HEK293 (cell line): ENCODE results near the gene CDC42EP1.

Source experiments
- CTCF ChIP-seq: fragments of 450-650 bp; formaldehyde crosslinking; IDR thresholded peaks from 2 replicates; pipeline ENCODE4 v1.5.1; 2016; ENCODE audit warnings: missing biosample characterization, missing genetic modification characterization
- FEZF1 ChIP-seq: fragments of 450-650 bp; formaldehyde crosslinking; IDR thresholded peaks from 2 replicates; pipeline ENCODE4 v1.5.1; 2016; ENCODE audit warnings: missing biosample characterization, missing genetic modification characterization
- GLI4 ChIP-seq: fragments of 450-650 bp; formaldehyde crosslinking; IDR thresholded peaks from 2 replicates; pipeline ENCODE4 v1.5.1; 2016; ENCODE audit warnings: missing biosample characterization, missing genetic modification characterization
- RBAK ChIP-seq: fragments of 450-650 bp; formaldehyde crosslinking; IDR thresholded peaks from 2 replicates; pipeline ENCODE4 v1.5.1; 2016; ENCODE audit warnings: missing biosample characterization, missing genetic modification characterization
- REST ChIP-seq: fragments of 450-650 bp; formaldehyde crosslinking; IDR thresholded peaks from 2 replicates; pipeline ENCODE4 v1.5.1; 2016; ENCODE audit warnings: missing biosample characterization, missing genetic modification characterization
- ZNF16 ChIP-seq: fragments of 450-650 bp; formaldehyde crosslinking; IDR thresholded peaks from 2 replicates; pipeline ENCODE4 v1.5.1; 2016; ENCODE audit warnings: low read depth, missing biosample characterization, missing genetic modification characterization
- ZNF18 ChIP-seq: fragments of 450-650 bp; formaldehyde crosslinking; IDR thresholded peaks from 2 replicates; pipeline ENCODE4 v1.5.1; 2016; ENCODE audit warnings: missing biosample characterization, missing genetic modification characterization
- ZNF426 ChIP-seq: fragments of 450-650 bp; formaldehyde crosslinking; IDR thresholded peaks from 2 replicates; pipeline ENCODE4 v1.5.1; 2017; ENCODE audit warnings: missing biosample characterization, missing genetic modification characterization, mild to moderate bottlenecking, inconsistent platforms, moderate library complexity
- ZNF530 ChIP-seq: fragments of 450-650 bp; formaldehyde crosslinking; IDR thresholded peaks from 2 replicates; pipeline ENCODE4 v1.5.1; 2016; ENCODE audit warnings: low read depth, missing biosample characterization, missing genetic modification characterization
- ZNF639 ChIP-seq: fragments of 450-650 bp; formaldehyde crosslinking; IDR thresholded peaks from 2 replicates; pipeline ENCODE4 v1.5.1; 2016; ENCODE audit warnings: missing biosample characterization, missing genetic modification characterization
- ZNF677 ChIP-seq: fragments of 450-650 bp; IDR thresholded peaks from 2 replicates; pipeline ENCODE4 v1.5.0; 2018; ENCODE audit warnings: missing biosample characterization, mild to moderate bottlenecking, missing genetic modification characterization, moderate library complexity
- ZNF843 ChIP-seq: fragments of 450-650 bp; formaldehyde crosslinking; IDR thresholded peaks from 2 replicates; pipeline ENCODE4 v1.5.1; 2016; ENCODE audit warnings: missing biosample characterization, missing genetic modification characterization

- TF ChIP-seq RBAK (tag by site-specific recombination) (no peak), CTCF (no peak), REST (tag by site-specific recombination) (no peak), ZNF18 (no peak), ZNF639 (no peak), FEZF1 (tag by site-specific recombination) (no peak), GLI4 (tag by site-specific recombination) (no peak), ZNF677 (tag by site-specific recombination) (no peak), ZNF530 (tag by site-specific recombination) (no peak), ZNF426 (no peak), ZNF16 (tag by site-specific recombination) (no peak), ZNF843 (tag by site-specific recombination) (no peak)
These were observed 49.2 kb downstream of the CDC42EP1 start for GRCh38 chr22:37609240-37610152.
